K562 (cell line): ENCODE measurements around the gene SDK1.

Source experiments
- AFF4 ChIP-seq: sonication (generic); formaldehyde crosslinking; IDR thresholded peaks from 2 replicates; pipeline ENCODE4 v1.8.0; 2023; ENCODE audit warnings: mild to moderate bottlenecking, missing genetic modification reagents
- ARHGAP35 ChIP-seq: fragments of 450-650 bp; IDR thresholded peaks from 2 replicates; pipeline ENCODE4 v1.6.1; 2018; ENCODE audit not compliant: partially characterized antibody
- BRCA1 ChIP-seq, 2 experiments: fragments of 450-650 bp in 1 of 2; sonication (generic) in 1 of 2; formaldehyde crosslinking in 1 of 2; IDR thresholded peaks; 2 replicates each; pipeline versions ENCODE4 v1.5.0 to v1.6.1; 2017 to 2020; ENCODE audit warnings: mild to moderate bottlenecking in 1 of 2, missing genetic modification reagents in 1 of 2
- CTCF ChIP-seq, 3 experiments: IDR thresholded peaks in 2 of 3; conservative IDR thresholded peaks in 1 of 3; 2 replicates each; pipeline ENCODE4 v1.5.1; 2011 to 2012; ENCODE audit warnings: low read length in 3 of 3, mild to moderate bottlenecking in 3 of 3, control low read depth in 2 of 3, improper control_type of control experiment in 1 of 3, inconsistent platforms in 1 of 3, low read depth in 1 of 3, mixed read lengths in 1 of 3, moderate library complexity in 1 of 3; ENCODE audit not compliant: insufficient read depth in 2 of 3
- ELK1 ChIP-seq: sonication (generic); formaldehyde crosslinking; IDR thresholded peaks from 2 replicates; pipeline ENCODE4 v1.8.1; 2022; ENCODE audit warnings: missing genetic modification reagents
- GABPA ChIP-seq: fragments of 200-800 bp; sonication (Bioruptor generic); conservative IDR thresholded peaks from 2 replicates; pipeline ENCODE4 v1.6.1; 2016; ENCODE audit warnings: low read depth, missing genetic modification characterization, missing compliant biosample characterization
- HINFP ChIP-seq: fragments of 450-650 bp; conservative IDR thresholded peaks from 2 replicates; pipeline ENCODE4 v1.6.1; 2016; ENCODE audit warnings: missing genetic modification characterization, low read depth, mild to moderate bottlenecking, control low read depth, missing compliant biosample characterization
- MNT ChIP-seq, 2 experiments: fragments of 450-650 bp; conservative IDR thresholded peaks; 2 replicates each; pipeline ENCODE4 v1.6.1; 2017; ENCODE audit warnings: mild to moderate bottlenecking in 2 of 2, moderate library complexity in 2 of 2
- MXD1 ChIP-seq: fragments of 250-450 bp; sonication (Bioruptor Pico); IDR thresholded peaks from 2 replicates; pipeline ENCODE4 v1.8.0; 2021; ENCODE audit warnings: borderline replicate concordance, mild to moderate bottlenecking, moderate library complexity; ENCODE audit not compliant: poor library complexity, severe bottlenecking
- POLR2A ChIP-seq: fragments of 450-650 bp; conservative IDR thresholded peaks from 2 replicates; pipeline ENCODE4 v1.6.1; 2016
- POU5F1 ChIP-seq: fragments of 150-350 bp; IDR thresholded peaks from 2 replicates; pipeline ENCODE4 v1.6.1; 2014; ENCODE audit warnings: borderline replicate concordance, low read length, low read depth, mild to moderate bottlenecking; ENCODE audit not compliant: partially characterized antibody
- PREB ChIP-seq: sonication (generic); formaldehyde crosslinking; IDR thresholded peaks from 2 replicates; pipeline ENCODE4 v1.8.1; 2023; ENCODE audit warnings: mild to moderate bottlenecking, missing genetic modification reagents
- TFE3 ChIP-seq: fragments of 450-650 bp; formaldehyde crosslinking; IDR thresholded peaks from 2 replicates; pipeline ENCODE4 v1.4.0; 2020; ENCODE audit warnings: mild to moderate bottlenecking, mixed read lengths
- ZFP30 ChIP-seq: fragments of 250-450 bp; sonication (Bioruptor Pico); IDR thresholded peaks from 2 replicates; pipeline ENCODE4 v1.8.0; 2022; ENCODE audit warnings: moderate library complexity, mild to moderate bottlenecking, inconsistent platforms, borderline replicate concordance

- no peak for TF ChIP-seq TFE3 (CRISPR knock-in tag)
- TF ChIP-seq ELK1 (CRISPR knock-in tag) = no peak
- TF ChIP-seq POU5F1 = no peak
- TF ChIP-seq BRCA1 (IDR thresholded peaks at IDR 0.05) = no peak
- TF ChIP-seq BRCA1 (CRISPR knock-in tag; IDR thresholded peaks at IDR 0.05) = no peak
- TF ChIP-seq GABPA = no peak
- no peak for TF ChIP-seq CTCF (IDR thresholded peaks at IDR 0.05 in 2 of 3, conservative IDR thresholded peaks at IDR 0.05 in 1 of 3; ENCODE audit: insufficient read depth in 2 of 3, low read depth in 1 of 3, low read length in 3 of 3)
- no peak for TF ChIP-seq MXD1 (CRISPR knock-in tag)
- no peak for TF ChIP-seq POLR2A
- TF ChIP-seq MNT (conservative IDR thresholded peaks at IDR 0.05) = no peak
- TF ChIP-seq ZFP30 (CRISPR knock-in tag) = no peak
- no peak for TF ChIP-seq PREB (CRISPR knock-in tag)
- no peak for TF ChIP-seq ARHGAP35
- TF ChIP-seq AFF4 = no peak
- TF ChIP-seq HINFP (tag) = no peak
Observed at GRCh38 chr7:4274286-4274685, 973.2 kb downstream of the SDK1 start.
